ENCODE measurements around the gene TMEM179.
"Not testable (repeated sequence)": the region's sequence is repeated elsewhere in the genome, so short reads cannot be mapped to it uniquely, and the experiment has no call there.

TMEM179 gene

DNA sequence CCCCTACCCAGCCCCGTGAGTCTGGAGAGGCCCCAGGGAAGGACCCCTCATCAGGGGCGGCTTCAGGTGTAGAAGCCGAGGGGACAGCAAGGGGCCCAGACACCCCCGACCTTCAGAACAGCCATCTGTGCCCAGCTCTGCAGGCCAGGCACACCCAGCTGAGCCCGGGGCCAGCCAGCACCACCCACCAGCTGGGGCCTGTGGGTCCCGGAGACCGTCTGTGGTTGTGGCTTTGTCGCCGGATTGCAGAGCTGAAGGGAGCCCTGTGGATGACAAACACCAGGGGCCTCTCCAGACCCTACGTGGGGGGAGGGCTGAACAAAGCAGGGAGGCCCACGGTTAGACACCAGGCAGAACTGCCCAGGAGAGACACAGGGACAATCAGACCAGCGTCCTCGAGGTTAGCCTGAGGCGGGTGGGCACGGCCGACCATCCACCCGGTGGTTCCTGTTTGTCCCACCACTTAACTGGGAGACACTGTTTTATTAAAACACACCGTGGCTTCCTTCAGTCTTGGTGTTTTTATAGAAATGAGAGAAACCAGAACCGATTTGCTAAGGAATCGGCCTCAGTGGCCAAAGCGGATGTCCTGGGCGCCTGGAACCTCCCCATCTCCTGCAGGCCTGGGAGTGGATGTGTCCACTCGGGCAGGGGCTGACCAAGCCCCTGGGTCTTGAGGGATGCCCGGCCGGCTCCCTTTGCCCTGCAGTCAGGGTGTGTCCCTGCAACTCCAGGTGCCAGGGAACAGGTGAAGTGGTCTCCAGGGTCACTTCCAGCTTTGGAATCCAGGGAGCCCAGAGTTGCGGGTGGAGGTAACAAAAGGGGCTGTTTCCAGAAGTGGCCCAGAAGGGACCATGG, 15.0 kb downstream of the TMEM179 start:
- no peak for FAIRE-seq

DNA sequence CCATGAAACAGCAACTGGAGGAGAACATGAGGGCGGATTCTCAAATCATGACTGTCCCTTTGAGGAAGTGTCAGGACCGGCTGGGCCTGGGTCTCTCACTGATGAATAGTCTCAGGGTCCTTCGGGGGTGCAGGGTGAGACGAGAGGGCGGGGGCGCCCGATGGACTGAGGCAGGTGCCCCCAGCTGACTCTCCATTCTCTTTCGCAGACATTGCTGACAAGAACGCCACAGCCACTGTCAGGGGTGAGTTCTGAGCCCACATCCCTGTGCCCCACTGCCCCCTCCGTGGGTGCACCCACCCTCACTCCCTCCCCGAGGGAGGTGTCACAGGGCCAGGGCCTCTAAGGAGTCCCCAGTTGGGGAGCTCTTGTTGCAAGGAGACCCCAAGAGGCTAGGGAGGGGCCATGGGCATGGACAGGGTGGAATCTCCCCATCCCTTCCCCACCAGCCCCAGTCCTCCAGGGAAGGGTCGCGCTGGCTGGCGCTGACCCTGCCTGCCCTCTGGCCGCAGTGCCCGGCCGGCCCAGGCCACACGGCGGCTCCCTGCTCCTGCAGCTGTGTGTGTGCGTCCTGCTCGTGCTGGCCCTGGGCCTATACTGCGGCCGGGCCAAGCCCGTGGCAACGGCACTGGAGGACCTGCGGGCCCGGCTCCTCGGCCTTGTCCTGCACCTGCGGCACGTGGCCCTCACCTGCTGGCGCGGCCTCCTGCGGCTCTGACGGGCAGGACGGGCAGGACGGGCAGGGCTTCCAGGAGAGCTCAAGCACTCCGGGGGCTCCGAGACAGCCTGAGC, 16.3 kb downstream of the TMEM179 start:
- FAIRE-seq: no peak
- no peak for DNase-seq (ENCODE audit: extremely low spot score, insufficient read length, low read depth)

More for the DNA sequence above, 15.0 kb downstream of the TMEM179 start:
- DNase-seq (ENCODE audit: extremely low spot score, insufficient read length, low read depth): no peak

DNA sequence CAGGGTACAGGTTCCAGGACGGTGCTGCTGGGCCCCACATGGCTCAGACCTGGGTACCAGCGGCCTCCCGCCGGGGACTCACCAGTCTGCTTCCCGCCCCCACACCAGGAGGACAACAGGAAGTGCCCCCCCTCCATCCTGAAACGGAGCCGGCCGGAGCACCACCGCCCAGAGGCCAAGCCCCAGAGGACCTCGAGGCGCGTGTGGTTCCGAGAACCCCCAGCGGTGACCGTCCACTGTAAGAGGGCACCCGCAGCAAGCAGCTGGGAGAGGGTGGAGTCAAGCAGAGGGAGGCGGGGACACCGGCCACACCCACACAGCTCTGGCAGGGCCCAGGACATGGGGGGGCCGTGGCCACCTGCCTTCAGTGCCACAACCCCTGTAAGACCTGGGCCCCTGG, 16.9 kb downstream of the TMEM179 start:
- no peak for FAIRE-seq
- DNase-seq (ENCODE audit: extremely low spot score, insufficient read length, low read depth): no peak

DNA sequence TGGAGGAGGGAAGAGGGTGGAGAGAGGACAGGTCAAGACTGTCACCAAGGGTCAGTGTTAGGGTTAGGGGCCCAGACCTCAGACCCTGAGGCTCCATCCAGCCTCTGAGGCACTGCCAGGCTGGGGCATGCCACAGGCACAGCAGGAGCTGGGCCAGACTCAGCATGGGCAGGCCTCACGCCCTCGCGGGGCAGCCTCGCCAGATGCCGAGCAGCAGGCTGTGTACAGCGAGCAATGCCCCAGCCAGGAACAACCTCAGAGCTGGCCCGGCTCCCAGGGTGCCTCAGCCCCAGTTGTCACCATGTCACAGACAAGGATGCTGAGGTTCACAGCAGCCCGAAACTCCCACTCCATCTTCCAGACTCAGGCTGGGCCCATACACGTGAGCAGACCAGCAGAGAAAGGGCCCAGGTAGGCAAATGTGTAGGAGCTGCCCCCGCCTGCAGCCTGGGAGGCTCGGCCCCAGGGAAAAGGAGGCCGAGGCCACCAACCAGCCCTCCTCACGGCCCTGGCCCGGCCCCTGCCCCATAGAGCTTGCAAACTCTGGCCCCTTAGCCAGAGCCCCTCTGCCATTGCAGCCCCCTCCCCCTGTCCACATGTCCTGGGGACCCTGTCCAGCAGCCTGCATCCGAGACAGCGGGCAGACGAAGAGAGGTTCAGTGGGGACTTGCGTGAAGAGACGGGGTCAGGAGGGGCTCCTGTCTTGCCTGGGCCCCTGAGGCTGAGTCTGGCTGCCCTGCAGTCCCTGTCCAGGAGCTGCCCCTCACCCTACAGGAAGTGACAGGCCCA, 17.5 kb downstream of the TMEM179 start:
- FAIRE-seq (no peak), DNase-seq (ENCODE audit: extremely low spot score, insufficient read length, low read depth) (no peak)

DNA sequence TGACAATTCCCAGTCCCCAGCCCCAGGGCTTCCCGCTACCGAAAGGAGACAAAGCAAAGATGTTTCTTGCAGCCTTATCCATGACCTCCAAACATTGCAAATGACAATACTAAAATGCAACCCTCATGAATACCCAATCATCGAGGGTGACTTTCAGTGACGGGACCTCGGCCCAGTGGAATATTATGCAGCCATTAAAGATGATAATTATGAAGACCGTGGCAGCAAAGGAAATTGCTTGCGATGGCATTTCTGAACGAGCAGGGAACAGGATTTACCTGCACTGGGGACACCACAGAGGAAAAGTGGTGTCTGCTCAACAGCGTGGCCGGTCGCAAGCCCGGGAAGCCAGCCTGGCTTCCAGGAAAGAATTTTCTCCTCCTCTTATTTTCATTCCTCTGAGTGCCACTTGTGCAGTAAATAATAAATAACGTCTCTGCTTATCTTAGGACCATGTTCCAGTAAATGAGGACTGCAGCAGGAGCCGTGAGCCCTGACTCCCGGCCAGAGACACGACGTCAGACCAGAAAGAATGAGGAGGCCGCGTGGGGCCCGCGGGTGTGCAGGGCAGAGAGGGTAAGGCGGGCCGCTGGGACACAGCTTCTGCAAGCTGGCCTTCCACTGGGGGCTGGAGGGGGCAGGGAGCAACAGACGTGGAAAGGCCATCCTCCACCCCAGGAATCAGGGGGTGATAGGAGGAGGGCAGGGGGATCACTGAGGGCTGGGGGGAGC, 18.4 kb downstream of the TMEM179 start:
- FAIRE-seq (no peak), DNase-seq (ENCODE audit: extremely low spot score, insufficient read length, low read depth) (no peak)

DNA sequence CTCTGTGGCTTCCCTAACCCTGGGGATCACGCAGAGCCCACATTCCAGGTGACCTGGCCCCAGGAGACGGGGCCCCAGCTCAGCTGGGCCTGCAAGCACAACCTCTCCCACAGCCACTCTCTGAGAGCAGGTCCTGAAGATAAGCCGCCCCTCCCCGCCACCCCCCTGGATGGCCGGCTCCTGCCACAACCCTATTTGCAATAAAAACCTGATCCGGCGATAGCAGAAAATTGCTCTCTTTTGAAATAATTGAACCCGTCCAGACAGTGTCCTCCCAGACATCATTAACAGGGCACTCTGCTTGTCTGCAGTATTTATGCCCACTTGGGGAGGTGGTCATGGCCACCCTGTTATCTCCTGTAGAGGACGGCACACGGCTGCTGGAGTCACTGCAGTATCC, 20.0 kb downstream of the TMEM179 start:
- no peak for FAIRE-seq
- no peak for DNase-seq (ENCODE audit: extremely low spot score, insufficient read length, low read depth)

DNA sequence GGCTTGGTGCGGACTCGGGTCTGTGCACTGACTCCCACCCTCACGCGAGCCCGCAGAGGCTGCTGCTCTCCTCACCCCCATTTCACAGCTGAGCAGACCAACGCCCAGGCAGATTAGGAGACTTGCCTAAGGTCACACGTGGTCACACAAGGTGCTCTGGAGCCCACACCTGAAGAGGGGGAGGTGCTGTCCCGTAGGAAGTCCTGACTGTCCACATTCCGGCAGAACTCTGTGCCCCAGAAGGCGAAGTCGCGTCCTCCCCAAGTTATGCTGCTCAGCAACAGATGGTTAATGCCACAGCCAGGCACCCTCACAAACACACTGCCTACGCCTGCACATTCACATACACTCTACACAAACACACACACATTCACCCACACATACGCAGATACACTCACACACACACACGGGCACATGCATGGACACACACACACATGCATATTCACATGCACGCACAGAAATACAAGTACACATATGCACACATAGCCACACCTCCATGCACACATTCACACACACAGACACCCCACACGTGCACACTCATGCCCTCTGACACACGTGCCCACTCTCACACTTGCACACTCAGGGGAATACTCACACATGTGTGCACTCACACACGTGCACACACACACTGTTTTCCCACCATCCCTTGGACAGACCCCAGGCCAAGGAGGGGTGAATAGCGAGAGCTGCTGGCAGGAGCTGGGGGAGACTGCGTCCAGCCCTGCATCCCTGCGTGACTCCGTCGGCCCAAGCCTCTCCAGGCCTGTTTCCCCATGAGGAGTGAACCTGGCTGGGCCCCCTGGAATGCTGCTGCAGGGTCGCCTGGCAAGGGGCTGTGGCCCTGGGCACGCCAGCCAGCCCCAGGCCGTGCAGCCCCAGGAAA, 20.9 kb downstream of the TMEM179 start:
- no peak for DNase-seq (ENCODE audit: extremely low spot score, insufficient read length, low read depth)

DNA sequence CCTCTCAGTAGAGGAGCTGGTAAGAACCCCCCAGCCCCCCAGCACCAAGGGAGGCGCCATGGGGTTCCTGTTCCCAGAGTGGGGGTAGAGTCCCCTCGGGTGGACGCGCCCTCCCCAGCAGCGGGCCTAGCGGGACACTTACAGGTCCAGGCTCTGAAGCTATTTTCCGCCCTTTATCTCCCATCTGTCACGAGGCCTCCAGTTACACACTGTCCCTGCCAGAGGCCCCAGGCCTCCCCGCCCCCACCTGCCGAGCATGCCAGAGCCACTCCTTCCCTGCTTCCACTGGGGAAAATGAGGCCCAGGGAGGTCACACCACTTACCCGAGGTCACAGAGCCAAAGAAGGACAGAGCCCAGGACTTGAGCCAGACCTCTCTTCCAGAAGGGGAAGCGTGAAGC, 21.9 kb downstream of the TMEM179 start:
- FAIRE-seq (no peak), DNase-seq (ENCODE audit: extremely low spot score, insufficient read length, low read depth) (no peak)

More for the DNA sequence above, 20.9 kb downstream of the TMEM179 start:
- no peak for FAIRE-seq

DNA sequence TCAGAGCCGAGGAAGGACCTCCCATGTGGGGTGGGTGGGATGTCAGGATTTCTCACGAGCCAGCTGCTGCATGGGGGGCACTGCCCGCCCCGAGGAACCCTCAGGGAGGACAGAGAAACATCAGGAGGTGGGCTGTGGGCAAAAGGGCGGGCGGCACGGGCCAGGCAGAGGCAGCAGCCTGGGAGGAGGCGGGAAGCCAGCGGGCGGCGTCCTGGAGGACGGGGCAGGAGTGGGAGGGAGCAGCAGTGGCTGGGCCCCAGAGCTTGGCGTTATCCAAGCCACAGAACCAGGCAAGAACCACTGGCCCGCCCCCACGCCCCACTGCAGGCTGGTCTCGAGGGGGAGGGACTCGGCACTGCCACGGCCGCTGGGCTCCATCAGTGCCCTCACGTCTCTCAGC, 22.6 kb downstream of the TMEM179 start:
- DNase-seq (ENCODE audit: extremely low spot score, insufficient read length, low read depth) (no peak), FAIRE-seq (no peak)

DNA sequence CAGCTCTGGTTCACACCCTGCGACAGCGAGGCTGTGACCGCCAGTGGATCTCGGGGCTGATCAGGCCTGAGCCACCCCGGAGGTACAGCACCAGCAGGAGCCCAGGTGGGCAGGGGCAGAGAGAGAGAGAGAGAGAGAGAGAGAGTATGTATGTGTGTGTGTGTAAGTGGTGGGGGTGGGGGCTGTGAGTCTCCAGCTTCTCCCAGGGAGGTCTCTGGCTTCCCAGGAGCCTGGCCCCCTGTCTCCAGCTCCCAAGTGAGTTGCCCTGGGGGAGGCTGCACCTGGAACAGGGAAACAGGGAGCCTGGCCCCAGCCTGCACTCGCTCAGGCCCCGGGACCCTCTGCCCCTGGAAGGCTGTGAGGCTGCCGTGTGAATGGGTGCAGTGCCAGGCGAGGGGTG, 23.1 kb downstream of the TMEM179 start:
- DNase-seq (ENCODE audit: extremely low spot score, insufficient read length, low read depth): no peak
- FAIRE-seq: no peak

DNA sequence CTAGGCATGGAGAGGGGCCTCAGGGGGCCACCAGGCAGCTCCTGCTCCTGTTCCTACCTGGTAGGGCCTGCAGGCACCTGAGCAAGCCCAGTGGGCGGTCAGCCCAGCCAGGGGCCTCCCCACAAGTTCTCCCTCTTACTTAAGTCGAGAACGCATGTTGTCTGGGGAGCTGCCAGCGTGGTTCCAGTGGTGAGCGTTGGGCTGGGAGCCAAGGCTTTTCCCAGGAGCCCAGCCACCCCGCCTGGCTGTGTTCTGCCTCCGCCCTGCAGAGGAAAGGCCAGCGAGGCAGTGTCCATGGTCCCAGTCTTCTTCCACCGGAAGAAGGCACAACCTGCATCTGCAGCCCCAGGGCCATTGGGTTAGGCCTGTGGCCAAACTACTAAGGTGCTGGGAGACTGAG, 23.6 kb downstream of the TMEM179 start:
- FAIRE-seq (no peak), DNase-seq (ENCODE audit: extremely low spot score, insufficient read length, low read depth) (no peak)

DNA sequence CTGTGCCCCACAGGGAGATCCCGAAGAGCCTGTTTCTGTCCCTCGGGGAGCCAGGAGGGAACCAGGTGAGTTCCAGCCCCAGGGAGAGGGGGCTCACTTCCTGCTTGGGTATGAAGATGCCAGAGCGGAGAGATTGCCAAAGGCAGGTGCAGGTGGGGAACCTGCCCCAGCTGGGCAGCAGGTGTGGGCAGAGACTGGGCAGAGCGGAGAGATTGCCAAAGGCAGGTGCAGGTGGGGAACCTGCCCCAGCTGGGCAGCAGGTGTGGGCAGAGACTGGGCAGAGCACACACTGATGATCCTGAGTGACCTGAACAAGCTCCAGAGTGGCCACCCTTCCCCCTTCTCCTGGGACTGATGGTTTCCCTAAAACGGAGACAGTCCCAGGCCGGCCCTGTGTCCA, 24.6 kb downstream of the TMEM179 start:
- not testable (repeated sequence) for FAIRE-seq; DNase-seq (ENCODE audit: extremely low spot score, insufficient read length, low read depth)

DNA sequence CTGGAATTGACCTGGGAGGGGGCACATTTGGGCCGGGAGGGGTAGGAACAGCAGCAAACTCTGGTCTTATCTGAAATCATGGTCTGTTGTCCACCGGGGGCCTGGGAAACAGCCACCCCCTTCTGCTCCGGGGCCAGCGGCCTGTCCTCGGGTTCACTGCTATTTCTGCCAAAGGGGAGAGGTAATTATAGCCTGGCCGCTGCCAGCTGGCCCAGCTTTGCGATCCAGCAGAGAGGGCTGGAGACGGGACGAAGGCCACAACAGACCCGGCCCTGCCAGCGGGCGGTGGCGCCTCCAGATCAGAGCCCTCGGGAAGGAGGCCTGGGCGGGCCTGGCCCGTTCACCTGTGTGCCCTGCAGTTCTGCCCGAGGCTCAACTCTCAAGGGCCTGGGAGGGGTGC, 25.1 kb downstream of the TMEM179 start, which contains the start of gene C14orf180:
Gene C14orf180, plus strand, starts transcription at position 258 of the 400 bp plus-strand sequence. CDS start 6,667 bp downstream, outside the sequence.
- FAIRE-seq (no peak), DNase-seq (ENCODE audit: extremely low spot score, insufficient read length, low read depth) (no peak)

DNA sequence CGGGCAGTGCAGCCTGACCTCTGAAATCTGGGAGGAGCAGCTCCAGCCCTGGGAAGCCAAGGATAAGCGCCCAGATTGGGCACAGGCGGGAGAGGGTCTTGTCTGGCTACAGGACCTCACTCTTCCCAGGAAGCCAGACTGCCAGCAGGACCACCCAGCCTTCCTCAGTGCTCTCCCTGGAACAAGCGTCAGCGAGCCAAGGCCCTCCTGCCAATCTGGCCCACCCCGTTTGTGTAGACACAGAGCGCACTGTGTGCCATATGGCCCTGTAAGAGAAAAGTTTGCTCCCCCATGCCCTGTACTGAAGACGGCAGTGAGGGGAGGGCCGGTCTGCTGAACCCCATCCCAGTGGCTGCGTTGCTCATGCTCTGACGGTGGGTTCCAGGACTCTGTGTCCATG, 26.3 kb downstream of the TMEM179 start:
- no peak for FAIRE-seq
- DNase-seq (ENCODE audit: extremely low spot score, insufficient read length, low read depth): no peak

DNA sequence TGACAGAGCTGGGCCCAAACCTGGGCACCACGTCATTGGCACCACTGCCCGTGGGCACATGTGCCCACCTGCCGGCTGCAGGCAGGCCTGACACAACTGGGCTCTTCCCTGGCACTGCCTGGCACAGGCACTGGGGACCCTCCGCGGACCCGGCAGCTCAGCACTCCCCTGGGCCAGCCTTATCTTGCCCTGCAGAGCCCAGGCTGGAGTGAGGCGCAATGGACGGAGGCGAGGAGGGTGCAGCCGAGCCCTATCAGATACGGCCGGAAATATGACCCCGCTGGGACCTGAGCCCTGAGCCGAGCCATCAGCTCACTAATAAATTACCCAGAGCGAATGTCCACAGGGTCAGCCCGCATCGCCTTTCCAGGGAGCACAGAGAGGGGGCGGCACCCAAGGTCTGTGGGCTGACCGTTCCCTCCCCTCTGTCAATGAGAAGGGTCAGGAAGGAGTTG, 26.7 kb downstream of the TMEM179 start:
- DNase-seq (ENCODE audit: extremely low spot score, insufficient read length, low read depth): no peak
- FAIRE-seq: no peak

DNA sequence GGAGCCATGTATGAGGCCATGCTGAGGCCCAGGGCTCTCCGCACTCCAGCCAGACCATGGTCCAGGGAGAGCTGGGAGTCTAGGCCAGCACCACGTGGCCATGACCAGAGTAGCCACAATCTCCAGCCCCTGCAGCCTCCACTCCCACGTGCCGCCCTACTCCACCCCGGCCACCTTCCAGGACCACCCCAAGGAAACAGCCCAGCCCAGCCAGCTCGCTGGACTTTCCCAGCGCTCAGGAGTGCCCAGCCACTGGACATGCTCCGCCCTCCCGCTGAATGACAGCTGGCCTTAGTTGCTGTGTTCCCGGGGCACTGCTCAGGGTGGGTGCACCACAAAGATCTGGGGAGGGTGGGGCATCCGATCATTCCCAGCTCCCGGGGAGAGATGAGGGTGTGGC, 27.1 kb downstream of the TMEM179 start:
- FAIRE-seq (no peak), DNase-seq (ENCODE audit: extremely low spot score, insufficient read length, low read depth) (no peak)

DNA sequence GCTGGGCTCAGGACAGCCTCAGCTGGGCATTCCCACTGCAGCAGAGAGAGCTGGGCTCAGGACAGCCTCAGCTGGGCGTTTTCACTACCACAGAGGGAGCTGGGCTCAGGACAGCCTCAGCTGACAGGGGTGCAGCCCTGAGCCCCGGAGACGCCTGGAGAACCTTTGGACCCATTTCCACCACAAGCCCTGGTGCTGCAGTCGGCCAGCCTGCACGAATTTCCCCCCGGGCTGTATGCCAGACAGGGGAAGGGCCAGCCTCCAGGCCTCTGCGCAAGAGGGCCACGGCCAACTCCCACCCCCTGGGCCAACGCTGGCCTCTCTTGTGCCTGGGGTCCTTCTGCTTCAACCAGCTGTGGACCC, 27.6 kb downstream of the TMEM179 start:
- DNase-seq (ENCODE audit: extremely low spot score, insufficient read length, low read depth): no peak
- FAIRE-seq: no peak

DNA sequence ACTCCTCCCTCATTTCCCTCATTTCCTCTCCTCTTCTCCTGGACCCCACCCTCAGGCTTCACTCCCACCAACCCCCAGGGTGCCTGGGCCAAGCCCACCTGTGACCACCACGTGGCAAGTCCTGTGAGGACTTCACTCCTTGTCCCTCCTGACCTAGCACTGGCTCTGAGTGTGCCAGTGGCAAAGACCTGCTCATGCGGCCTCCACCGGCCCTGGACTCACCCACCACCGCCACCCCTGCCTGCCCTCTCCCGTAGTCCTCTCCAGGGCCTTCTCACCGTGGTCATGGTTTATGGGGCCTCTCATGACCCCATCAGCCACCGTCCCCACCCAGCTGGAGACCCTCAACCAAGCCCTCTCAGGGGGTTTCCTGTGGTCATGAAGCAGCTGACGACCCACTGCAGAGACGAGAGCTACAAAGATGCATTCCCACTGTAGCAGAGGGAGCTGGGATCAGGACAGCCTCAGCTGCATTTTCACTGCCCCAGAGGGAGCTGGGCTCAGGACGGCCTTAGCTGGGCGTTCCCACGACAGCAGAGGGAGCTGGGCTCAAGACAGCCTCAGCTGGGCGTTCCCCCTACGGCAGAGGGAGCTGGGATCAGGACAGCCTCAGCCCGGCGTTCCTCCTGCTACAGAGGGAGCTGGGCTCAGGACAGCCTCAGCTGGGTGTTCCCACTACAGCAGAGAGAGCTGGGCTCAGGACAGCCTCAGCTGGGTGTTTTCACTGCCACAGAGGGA, 28.2 kb downstream of the TMEM179 start:
- FAIRE-seq: no peak

More for the DNA sequence above, 28.2 kb downstream of the TMEM179 start:
- no peak for DNase-seq (ENCODE audit: extremely low spot score, insufficient read length, low read depth)

All from GM18507 (cell line).